Measurements from ENCODE around the gene CLEC2D.
"Not testable (repeated sequence)": the region's sequence is repeated elsewhere in the genome, so short reads cannot be mapped to it uniquely, and the experiment has no call there.

CLEC2D gene

GRCh38 chr12:9731393-9731792 is 61.9 kb downstream of the CLEC2D start:
- DNase-seq, result no peak

GRCh38 chr12:9731797-9732196 is 62.3 kb downstream of the CLEC2D start:
- no peak for DNase-seq

- no peak for DNase-seq
Observed at GRCh38 chr12:9732921-9733461, 63.5 kb downstream of the CLEC2D start, which contains the start of gene CLECL1. CLECL1 (minus strand) TSS chr12:9733097.

- no peak for DNase-seq
Observed at GRCh38 chr12:9735601-9736000, 66.1 kb downstream of the CLEC2D start.

- no peak for DNase-seq
Observed at GRCh38 chr12:9736936-9737705, 67.6 kb downstream of the CLEC2D start.

GRCh38 chr12:9738905-9739304 is 69.4 kb downstream of the CLEC2D start:
- not testable (repeated sequence) for DNase-seq

- not testable (repeated sequence) for DNase-seq
Observed at GRCh38 chr12:9739404-9740105, 70.0 kb downstream of the CLEC2D start.

- no peak for DNase-seq
Observed at GRCh38 chr12:9740106-9740750, 70.7 kb downstream of the CLEC2D start.

- DNase-seq, result no peak
Observed at GRCh38 chr12:9741726-9742125, 72.2 kb downstream of the CLEC2D start.

- no peak for DNase-seq
Observed at GRCh38 chr12:9742661-9743060, 73.1 kb downstream of the CLEC2D start.

GRCh38 chr12:9745199-9745598 is 75.7 kb downstream of the CLEC2D start:
- no peak for DNase-seq

Measured in midbrain (tissue), 1 donor.